ENCODE results near the gene RIIAD1. TPM values are rescaled to one million over a fixed set of nuclear protein-coding genes. Genes with fewer than 3 reads are reported as not detected.

Gene RIIAD1
- total RNA-seq, 1 experiment from 2014 or later: not detected

DNA sequence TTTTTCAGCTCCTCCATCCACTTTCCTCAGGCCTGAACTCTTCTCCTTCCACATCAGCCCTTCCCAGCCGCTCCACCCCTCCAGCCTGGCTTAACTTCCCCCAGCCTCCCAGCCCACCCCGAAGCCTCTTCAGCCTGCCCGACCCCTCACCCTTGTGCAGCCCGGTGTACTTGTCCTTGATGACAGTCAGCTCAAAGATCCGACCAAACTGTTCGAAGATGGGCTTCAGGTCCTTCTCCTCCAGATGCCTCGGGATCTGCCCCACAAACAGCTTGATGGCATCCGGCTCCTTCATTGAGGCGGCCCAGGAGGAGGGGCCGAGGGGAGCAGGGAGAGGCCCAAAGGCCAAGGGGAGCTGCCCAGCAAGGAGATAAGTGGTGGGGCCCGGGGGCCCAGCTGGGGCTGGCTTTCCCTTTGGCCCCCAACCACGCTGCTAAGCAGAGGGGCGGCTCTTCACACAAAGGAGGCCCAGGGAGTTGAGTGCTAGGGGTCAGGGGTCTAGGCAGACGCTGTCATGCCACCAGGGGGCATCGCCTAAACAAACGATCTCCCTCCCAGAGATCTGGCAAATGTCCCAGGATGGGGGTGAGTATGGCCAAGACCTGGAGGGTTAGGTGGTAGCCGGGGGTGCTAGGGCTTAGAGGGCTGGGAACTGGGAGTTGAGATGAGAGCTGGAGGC is 5.5 kb upstream of the RIIAD1 start:
- Mint-ChIP-seq H3K36me3 (no peaks in the 10 kb centered on the region), H3K4me3 (peak overlapping the region; percentile 75), H3K4me1 (peaks cover 25% of the 10 kb centered on the region), H3K27ac (no peak overlapping the region), H3K27me3 (ENCODE audit: low read depth) (peaks cover 54% of the 10 kb centered on the region), H3K9me3 (no peaks in the 10 kb centered on the region)
- ATAC-seq (peak; percentile 68), DNase-seq (ENCODE audit: low spot score) (peak; percentile 67)
- ChIA-PET POLR2A (interaction anchor here (0.6 to 2.1 kb wide), 4 partner anchors 13 to 205 kb away, joined by 3 to 7 read pairs (median 4); partner anchors contain the start of genes C2CD4D, CGN and TDRKH), CTCF (interaction anchor here (0.7 to 3.9 kb wide), 18 partner anchors 8 to 288 kb away, joined by 3 to 48 read pairs (median 4); partner anchors contain the start of genes CGN and SNX27)
- TF ChIP-seq RELA (CRISPR knock-in tag; IDR thresholded peaks at IDR 0.05; ENCODE audit: borderline replicate concordance): no peak
- TF ChIP-seq ZNF423 (CRISPR knock-in tag; IDR thresholded peaks at IDR 0.05): peak; percentile 67; the same call in 1 of the 2 replicates
- no peak for TF ChIP-seq NFYB (CRISPR knock-in tag; conservative IDR thresholded peaks at IDR 0.05; ENCODE audit: low read depth)
- no peak for TF ChIP-seq ZNF317 (CRISPR knock-in tag; IDR thresholded peaks at IDR 0.05; ENCODE audit: borderline replicate concordance, low read depth)
- TF ChIP-seq CTCF (IDR thresholded peaks at IDR 0.05): peak; percentile 51; the same call in 1 of the 2 replicates

GRCh38 chr1:151716405-151716762 is 4.9 kb upstream of the RIIAD1 start:
- POLR2A ChIA-PET: interaction anchor here (0.6 to 2.1 kb wide), 5 partner anchors 12 to 123 kb away, joined by 3 to 7 read pairs (median 4); partner anchors contain the start of genes C2CD4D, MRPL9 and TDRKH
- Mint-ChIP-seq H3K4me1 (peaks cover 27% of the 10 kb centered on the region), H3K27me3 (ENCODE audit: low read depth) (peaks cover 58% of the 10 kb centered on the region), H3K4me3 (peak overlapping the region; percentile 75), H3K9me3 (no peaks in the 10 kb centered on the region), H3K36me3 (no peaks in the 10 kb centered on the region), H3K27ac (no peak overlapping the region)
- no peak for DNase-seq (ENCODE audit: low spot score)
- CTCF ChIA-PET: interaction anchor here (0.6 to 3.9 kb wide), 18 partner anchors 8 to 321 kb away, joined by 3 to 48 read pairs (median 4); partner anchors contain the start of genes CGN and SNX27
- TF ChIP-seq E2F1 (CRISPR knock-in tag; IDR thresholded peaks at IDR 0.05) (no peak), ZNF232 (CRISPR knock-in tag; IDR thresholded peaks at IDR 0.05) (no peak), ATF1 (CRISPR knock-in tag; IDR thresholded peaks at IDR 0.05) (no peak), HMGA2 (CRISPR knock-in tag; IDR thresholded peaks at IDR 0.05) (no peak), PRRX2 (CRISPR knock-in tag; IDR thresholded peaks at IDR 0.05) (no peak), GABPB1 (CRISPR knock-in tag; IDR thresholded peaks at IDR 0.05) (no peak), HMGXB4 (CRISPR knock-in tag; IDR thresholded peaks at IDR 0.05) (no peak), ATF3 (CRISPR knock-in tag; conservative IDR thresholded peaks at IDR 0.05) (no peak), ZNF121 (CRISPR knock-in tag; IDR thresholded peaks at IDR 0.05) (no peak)
- TF ChIP-seq, protein P1, sequence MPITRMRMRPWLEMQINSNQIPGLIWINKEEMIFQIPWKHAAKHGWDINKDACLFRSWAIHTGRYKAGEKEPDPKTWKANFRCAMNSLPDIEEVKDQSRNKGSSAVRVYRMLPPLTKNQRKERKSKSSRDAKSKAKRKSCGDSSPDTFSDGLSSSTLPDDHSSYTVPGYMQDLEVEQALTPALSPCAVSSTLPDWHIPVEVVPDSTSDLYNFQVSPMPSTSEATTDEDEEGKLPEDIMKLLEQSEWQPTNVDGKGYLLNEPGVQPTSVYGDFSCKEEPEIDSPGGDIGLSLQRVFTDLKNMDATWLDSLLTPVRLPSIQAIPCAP (CRISPR knock-in tag; IDR thresholded peaks at IDR 0.05): no peak
- no peak for ATAC-seq
